Activated effector memory CD4-positive, alpha-beta T cell treated with Interleukin-2 at 50 U/mL for 16 hours (primary cell): ENCODE results near the gene EEF2K.

Source experiments
- DNase-seq: peaks from one replicate; pipeline ENCODE4 v3.0.0-alpha.2; 2020

EEF2K gene

DNA sequence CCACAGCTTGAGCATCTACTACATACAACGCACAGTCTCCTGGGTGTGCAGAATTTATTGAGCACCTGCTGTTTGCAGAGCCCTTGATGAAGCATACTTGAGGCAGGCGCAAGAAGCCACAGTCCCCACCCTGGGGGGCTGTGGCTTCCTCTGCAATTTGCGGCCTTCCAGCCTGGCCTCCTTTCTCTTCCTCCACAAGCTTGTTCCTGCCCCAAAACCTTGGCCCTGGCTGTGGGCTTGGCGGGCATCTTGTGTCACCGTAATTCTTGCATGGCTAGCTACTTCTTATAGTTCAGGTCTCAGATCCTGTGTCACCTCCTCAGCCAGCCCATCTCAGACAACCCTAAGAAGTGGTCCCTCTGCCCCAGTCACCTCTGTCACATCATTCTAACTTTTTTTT lies 47.2 kb downstream of the EEF2K start:
- DNase-seq, result no peak

DNA sequence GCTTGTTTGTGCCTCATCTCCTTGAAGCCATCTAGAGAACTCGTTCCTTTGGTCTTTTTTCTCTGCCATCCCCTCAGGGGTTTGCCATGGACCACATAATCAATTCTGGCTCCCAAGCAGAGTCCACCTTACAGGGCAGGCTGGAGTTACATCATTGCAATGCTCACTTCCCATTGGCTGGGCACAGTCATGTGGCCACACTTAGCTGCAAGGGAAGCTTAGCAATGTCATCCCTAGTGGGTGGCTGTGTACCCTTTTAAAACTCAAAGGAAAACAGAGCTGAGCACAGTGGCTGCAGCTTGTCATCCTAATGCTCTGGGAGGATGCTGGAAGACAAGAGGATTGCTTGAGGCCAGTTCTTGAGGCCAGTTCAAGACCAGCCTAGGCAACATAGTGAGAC lies 49.3 kb downstream of the EEF2K start:
- DNase-seq, result no peak

GRCh38 chr16:22257440-22257839 lies 51.4 kb downstream of the EEF2K start:
- DNase-seq, result no peak

DNA sequence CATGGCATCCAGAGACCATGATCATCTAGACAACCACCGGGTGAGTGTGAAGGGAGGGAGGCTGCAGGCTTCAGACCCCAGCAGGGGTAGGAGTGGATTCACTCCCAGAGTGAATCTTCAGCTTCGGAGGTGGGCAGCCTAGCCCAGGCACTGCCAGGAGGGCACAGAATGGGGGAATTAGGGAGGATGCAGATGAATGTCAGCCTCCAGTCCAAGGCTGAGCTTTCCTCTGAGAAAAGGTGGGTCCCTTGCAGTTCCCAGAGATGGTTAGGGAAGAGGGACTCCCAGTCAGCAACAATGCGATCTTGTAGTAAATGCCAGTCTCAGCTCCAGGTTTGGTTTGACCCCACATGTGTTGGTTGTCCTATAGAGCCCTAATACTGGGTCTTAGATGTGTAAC lies 54.4 kb downstream of the EEF2K start:
- DNase-seq, result no peak

GRCh38 chr16:22262460-22262859 lies 56.4 kb downstream of the EEF2K start:
- DNase-seq, result no peak

GRCh38 chr16:22264786-22265185 lies 58.7 kb downstream of the EEF2K start:
- DNase-seq, result no peak

- DNase-seq, result no peak
Observed at GRCh38 chr16:22265351-22265750, 59.3 kb downstream of the EEF2K start.

DNA sequence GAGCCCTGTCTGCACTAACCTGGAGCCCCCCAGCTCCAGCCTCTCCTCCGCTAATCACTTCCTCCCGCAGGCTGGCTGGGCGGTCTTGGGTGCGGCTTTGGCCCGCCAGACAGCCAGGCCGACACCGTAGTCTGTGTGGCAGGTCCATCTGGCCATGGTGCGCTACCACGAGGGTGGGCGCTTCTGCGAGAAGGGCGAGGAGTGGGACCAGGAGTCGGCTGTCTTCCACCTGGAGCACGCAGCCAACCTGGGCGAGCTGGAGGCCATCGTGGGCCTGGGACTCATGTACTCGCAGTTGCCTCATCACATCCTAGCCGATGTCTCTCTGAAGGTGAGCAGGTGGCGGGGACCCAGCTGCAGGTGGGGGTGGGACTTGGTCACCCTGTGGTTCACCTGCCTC lies 60.5 kb downstream of the EEF2K start:
- DNase-seq, result no peak

DNA sequence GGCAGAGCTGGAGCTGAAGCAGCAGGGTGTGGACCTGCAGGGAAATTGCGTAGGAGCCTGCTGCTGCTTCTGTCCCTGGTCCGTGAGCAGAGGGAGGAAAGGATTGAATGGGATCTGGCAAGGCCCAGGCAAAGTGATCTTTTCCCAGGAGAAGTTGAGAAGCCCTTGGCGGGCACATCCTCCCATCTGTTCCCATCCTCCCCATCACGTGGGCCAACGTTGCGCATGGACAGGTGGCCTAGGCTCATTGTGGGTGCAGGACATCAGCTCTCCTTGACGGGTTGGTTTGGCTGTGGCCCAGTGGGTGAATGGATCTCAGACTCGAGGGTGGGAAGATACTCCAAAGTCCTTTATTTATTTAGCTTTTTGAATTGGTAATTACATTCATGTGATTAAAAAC lies 61.7 kb downstream of the EEF2K start:
- no peak for DNase-seq

DNA sequence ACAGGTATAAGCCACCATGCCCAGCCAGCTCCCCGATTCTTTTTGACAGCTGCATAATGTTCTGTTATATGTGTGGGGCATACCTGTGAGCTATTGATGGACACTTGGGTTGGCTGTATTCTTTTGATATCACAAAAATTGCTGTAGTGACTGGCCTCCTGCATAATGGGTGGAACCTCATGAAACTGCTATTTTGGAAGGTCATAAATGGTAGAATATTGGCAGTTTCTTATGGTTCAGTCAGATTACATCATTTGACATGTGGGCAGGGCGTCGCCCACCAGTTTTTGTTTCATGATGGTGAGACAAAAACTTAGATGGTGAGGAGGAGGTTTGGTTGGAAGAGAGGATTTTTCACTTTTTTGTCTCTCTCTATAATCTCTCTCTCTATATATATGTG lies 64.4 kb downstream of the EEF2K start:
- DNase-seq, result no peak

GRCh38 chr16:22272870-22273650 lies 67.0 kb downstream of the EEF2K start:
- DNase-seq, result no peak

DNA sequence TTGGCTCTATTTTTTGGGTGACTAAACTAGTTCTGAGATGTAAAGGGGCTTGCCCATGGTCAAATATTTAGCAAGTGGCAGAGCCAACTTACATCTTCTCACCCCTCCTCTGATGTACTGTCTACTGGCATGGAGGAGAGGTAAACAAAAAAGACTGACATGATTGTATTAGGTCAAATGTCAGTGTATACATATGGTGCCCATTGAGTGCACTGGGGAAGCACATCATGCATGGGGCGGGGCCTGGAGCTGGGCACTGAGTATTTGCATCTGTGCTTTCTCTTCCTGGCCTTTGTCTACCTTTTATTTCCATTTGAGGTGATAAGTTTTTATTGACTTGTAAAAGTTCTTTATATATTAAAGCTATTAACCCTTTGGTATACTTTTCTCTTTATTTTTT lies 68.8 kb downstream of the EEF2K start:
- DNase-seq, result no peak

- DNase-seq, result no peak
Observed at GRCh38 chr16:22278441-22279230, 72.6 kb downstream of the EEF2K start.

DNA sequence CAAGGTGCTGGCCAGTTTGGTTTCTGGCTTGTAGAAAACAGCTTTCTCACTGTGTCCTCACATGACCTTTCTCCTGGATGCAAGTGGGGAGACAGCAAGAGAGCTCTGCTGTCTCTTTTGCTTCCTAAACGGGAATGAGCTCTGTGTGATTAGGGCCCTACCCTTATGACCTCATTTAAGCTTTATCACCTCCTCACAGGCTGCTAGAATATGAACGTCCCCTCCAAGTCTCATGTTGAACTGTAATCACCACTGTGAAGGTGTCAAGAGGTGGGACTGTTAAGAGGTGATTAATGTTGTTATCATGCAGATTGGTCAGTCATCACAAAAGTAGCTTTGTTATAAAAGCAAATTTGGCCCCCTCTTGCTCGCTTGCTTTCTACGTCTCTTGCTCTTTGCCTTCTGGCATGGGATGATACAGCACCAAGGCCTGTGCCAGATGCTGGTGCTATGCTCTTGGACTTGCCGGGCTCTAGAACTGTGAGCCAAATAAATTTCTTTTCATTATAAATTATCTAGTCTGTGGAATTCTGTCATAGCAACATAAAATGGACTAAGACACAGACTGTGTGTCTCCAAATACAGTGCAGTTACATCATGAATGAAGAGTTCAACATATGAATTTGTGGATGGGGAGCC lies 76.3 kb downstream of the EEF2K start:
- DNase-seq, result no peak

- no peak for DNase-seq
Observed at GRCh38 chr16:22284637-22285036, 78.6 kb downstream of the EEF2K start.

- DNase-seq, result no peak
Observed at GRCh38 chr16:22285080-22285479, 79.0 kb downstream of the EEF2K start.

GRCh38 chr16:22291020-22291419 lies 84.9 kb downstream of the EEF2K start:
- DNase-seq, result no peak

GRCh38 chr16:22291860-22292318 lies 85.8 kb downstream of the EEF2K start:
- no peak for DNase-seq

DNA sequence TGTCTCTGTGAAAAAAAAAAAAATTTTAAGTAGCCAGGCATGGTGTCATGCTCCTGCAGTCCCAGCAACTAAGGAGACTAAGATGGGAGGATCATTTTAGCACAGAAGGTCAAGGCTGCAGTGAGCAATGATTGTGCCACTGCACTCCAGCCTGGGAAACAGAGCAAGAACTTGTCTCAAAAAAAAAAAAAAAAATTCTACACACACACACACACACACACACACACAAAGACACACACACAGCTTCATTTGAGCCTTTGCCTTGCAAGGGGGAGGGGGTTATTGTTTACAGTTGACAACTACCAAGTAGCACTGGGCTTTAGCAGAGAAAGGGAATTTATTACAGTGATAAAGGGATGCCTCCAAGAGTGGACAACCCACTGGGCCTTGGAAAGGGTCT lies 86.2 kb downstream of the EEF2K start:
- DNase-seq, result no peak

DNA sequence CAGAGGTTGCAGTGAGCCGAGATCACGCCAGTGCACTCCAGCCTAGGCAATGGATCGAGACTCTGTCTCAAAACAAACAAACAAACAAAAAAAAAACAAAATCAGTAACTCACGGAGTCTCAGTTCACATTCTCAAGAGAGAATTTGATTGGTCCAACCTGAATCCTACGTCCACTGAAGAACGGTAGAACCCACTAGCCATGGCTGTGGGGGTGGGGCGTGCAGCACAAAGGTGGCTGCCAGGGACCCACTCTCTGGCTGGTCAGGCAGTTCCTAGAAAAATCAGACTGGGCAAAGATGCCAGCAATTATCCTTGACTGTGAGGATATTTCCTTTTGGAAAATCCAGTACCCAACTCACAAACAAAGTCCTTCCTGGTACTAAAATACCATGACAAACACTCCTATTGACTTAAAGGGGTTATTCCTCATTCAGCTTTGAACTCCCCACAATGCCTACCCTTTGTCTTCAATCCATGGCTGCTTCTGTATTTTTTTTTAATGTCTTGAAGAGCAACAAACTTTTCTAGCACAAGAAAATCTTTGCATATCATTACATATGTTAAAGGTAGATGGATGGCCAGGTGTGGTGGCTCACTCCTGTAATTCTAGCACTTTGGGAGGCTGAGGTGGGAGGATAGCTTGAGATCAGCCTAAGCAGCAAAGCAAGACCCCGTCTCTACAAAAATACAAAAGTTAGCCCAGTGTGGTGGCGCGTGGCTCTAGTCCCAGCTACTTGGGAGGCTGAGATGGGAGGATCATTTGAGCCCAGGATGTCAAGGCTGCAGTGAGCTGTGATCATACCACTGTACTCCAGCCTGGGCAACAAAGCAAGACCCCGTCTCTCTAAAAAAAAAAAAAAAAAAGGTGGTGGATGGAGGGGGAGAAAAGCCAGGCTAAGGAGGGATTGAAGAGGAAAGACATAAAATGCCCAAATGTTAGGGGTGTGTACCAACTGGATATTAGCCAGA lies 87.3 kb downstream of the EEF2K start:
- DNase-seq, result no peak

- DNase-seq, result no peak
Observed at GRCh38 chr16:22296225-22297113, 90.4 kb downstream of the EEF2K start.
